ENCODE results near the gene COL5A2. TPM values are rescaled to one million over a fixed set of nuclear protein-coding genes. Genes with fewer than 3 reads are reported as not detected.

COL5A2 gene
- total and polyA plus RNA-seq, 9 of the 15 experiments (the other 6 are each of a cell fraction or from before 2014, with no cell fraction given): 0.01 to 0.54 (median 0.19) TPM

DNA sequence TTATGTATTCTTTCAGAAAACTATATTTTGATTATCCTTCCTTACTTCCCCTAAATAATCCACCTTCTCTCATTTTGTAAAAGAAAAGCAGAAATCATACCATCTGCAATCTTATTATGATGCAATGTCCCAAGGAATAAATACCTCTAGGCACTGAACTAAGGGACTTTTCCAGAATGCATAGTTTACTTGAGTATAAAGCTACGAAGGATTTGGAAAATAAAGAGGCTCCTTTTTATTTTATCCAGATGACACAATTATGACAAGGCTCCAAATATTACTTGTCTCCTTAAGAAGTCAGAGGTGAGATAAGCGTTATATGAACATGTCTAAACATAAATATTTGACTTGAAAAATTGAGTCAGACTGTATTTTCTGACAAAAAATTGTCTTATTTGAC lies 133.2 kb downstream of the COL5A2 start (continued):
- no peak for TF ChIP-seq ZNF589 (CRISPR knock-in tag; IDR thresholded peaks at IDR 0.05; ENCODE audit: low read depth)
- no peak for TF ChIP-seq ZNF507 (tag; conservative IDR thresholded peaks at IDR 0.05)
- TF ChIP-seq ESRRA (IDR thresholded peaks at IDR 0.05; ENCODE audit: borderline replicate concordance, low read depth): no peak
- no peak for TF ChIP-seq ZNF586 (CRISPR knock-in tag; conservative IDR thresholded peaks at IDR 0.05)
- no peak for TF ChIP-seq SRSF1 (IDR thresholded peaks at IDR 0.05; ENCODE audit: low read depth, low read length)

GRCh38 chr2:189045836-189046235 lies 133.7 kb downstream of the COL5A2 start:
- H3K4me3 ChIP-seq: no peak overlapping the region
- ChIA-PET POLR2A (no interaction called here), CTCF (ENCODE audit: low intra/inter-chr PET ratio) (no interaction called here)
- no peak overlapping the region for H3K9ac ChIP-seq (ENCODE audit: insufficient read depth in 1 of 2, low read depth in 2 of 2, low read length in 2 of 2)
- in situ Hi-C loops (cut with MboI) (no loop called here), intact Hi-C loops (cut with micrococcal nuclease) (no loop called here)
- no TSS peak for BruUV-seq (replicated peaks)
- H3K9me1 ChIP-seq (ENCODE audit: control insufficient read depth, insufficient read depth, low read length): no peaks in the 10 kb centered on the region
- no peaks in the 10 kb centered on the region for H3K27me3 ChIP-seq (ENCODE audit: control insufficient read depth in 2 of 2, insufficient read depth in 2 of 2, low read length in 2 of 2)
- no peak overlapping the region for H2AFZ ChIP-seq (ENCODE audit: low read depth, low read length)
- DNase-seq (ENCODE audit: extremely low read depth in 1 of 4, low spot score in 3 of 4) (no peak), ATAC-seq (no peak), FAIRE-seq (no peak)
- no peaks in the 10 kb centered on the region for H3K9me3 ChIP-seq (replicated peaks; ENCODE audit: control insufficient read depth, insufficient read depth, low read depth, low read length)
- no peak overlapping the region for H3K27ac ChIP-seq (ENCODE audit: extremely low read depth, low read depth, low read length)
- H3K4me1 ChIP-seq (replicated peaks in 1 of 2; ENCODE audit: control insufficient read depth in 2 of 2, insufficient read depth in 2 of 2, low read length in 2 of 2): no peaks in the 10 kb centered on the region
- H3K4me2 ChIP-seq (ENCODE audit: insufficient read depth, low read length): no peak overlapping the region
- no peak for TF ChIP-seq HIVEP1 (CRISPR knock-in tag; IDR thresholded peaks at IDR 0.05)
- no peak for TF ChIP-seq JUNB (CRISPR knock-in tag; conservative IDR thresholded peaks at IDR 0.05)
- no peak for TF ChIP-seq ZNF277 (CRISPR knock-in tag; IDR thresholded peaks at IDR 0.05; ENCODE audit: borderline replicate concordance)
- no peak for TF ChIP-seq ZNF512 (tag; IDR thresholded peaks at IDR 0.05)
- TF ChIP-seq ZNF668 (CRISPR knock-in tag; IDR thresholded peaks at IDR 0.05): no peak
- no peak for TF ChIP-seq SOX6 (IDR thresholded peaks at IDR 0.05)
- no peak for TF ChIP-seq ZSCAN32 (CRISPR knock-in tag; IDR thresholded peaks at IDR 0.05)
- TF ChIP-seq SMARCC2 (IDR thresholded peaks at IDR 0.05; ENCODE audit: low read depth): no peak
- no peak for TF ChIP-seq ZFX (CRISPR knock-in tag; IDR thresholded peaks at IDR 0.05)
- no peak for TF ChIP-seq POLR2H (tag; IDR thresholded peaks at IDR 0.05; ENCODE audit: low read depth)
- H3K79me2 ChIP-seq (ENCODE audit: control insufficient read depth, insufficient read depth, low read length): no peaks in the 10 kb centered on the region
- no peaks in the 10 kb centered on the region for H4K20me1 ChIP-seq (replicated peaks; ENCODE audit: control insufficient read depth, insufficient read depth, low read length)
- no peaks in the 10 kb centered on the region for H3K36me3 ChIP-seq (ENCODE audit: control insufficient read depth, insufficient read depth, low read length)
- 6% methylated on average over 3 of the region's 3 CpGs for WGBS (ENCODE audit: insufficient coverage, low coverage, missing lambda C conversion rate)
